Endothelial cell (in vitro differentiated cells): ENCODE data around the gene PSME3IP1. TPM values are rescaled to one million over a fixed set of nuclear protein-coding genes. Genes with fewer than 3 reads are reported as not detected.

Experiments used
- DNase-seq: peaks from one replicate; pipeline ENCODE4 v3.0.0; 2021; ENCODE audit warnings: low spot score
- H3K27ac Mint-ChIP-seq: one replicate; pipeline ENCODE4 v1.8.0; 2021; ENCODE audit warnings: mixed read lengths, inconsistent platforms; ENCODE audit not compliant: unreplicated experiment
- H3K27me3 Mint-ChIP-seq: one replicate; pipeline ENCODE4 v1.8.0; 2021; ENCODE audit warnings: mild to moderate bottlenecking, moderate library complexity, mixed read lengths, inconsistent platforms; ENCODE audit not compliant: unreplicated experiment
- H3K36me3 Mint-ChIP-seq: one replicate; pipeline ENCODE4 v1.8.0; 2021; ENCODE audit warnings: mild to moderate bottlenecking, low read depth, mixed read lengths, inconsistent platforms; ENCODE audit not compliant: unreplicated experiment
- H3K4me1 Mint-ChIP-seq: one replicate; pipeline ENCODE4 v1.8.0; 2021; ENCODE audit warnings: mild to moderate bottlenecking, mixed read lengths, inconsistent platforms; ENCODE audit not compliant: unreplicated experiment
- H3K4me3 Mint-ChIP-seq: one replicate; pipeline ENCODE4 v1.8.0; 2021; ENCODE audit warnings: mild to moderate bottlenecking, mixed read lengths, inconsistent platforms; ENCODE audit not compliant: unreplicated experiment
- H3K9me3 Mint-ChIP-seq: one replicate; pipeline ENCODE4 v1.8.0; 2021; ENCODE audit warnings: mixed read lengths, inconsistent platforms; ENCODE audit not compliant: unreplicated experiment
- total RNA-seq: library from RNA; stranded (reverse); fragmentation: NEBNext Ultra II Directional; extraction: Animal tissue kit (Norgen Biotek cat#: 25700); gene quantifications from one replicate; pipeline ENCODE4 v1.2.1, GENCODE V29; 2021; ENCODE audit not compliant: unreplicated experiment
- TF ChIP-seq, protein P1 (sequence below): fragments of 200-600 bp; sonication (generic); IDR thresholded peaks from one replicate; pipeline ENCODE4 v1.5.0; 2021; ENCODE audit warnings: antibody characterized with exemption; ENCODE audit not compliant: unreplicated experiment

Gene PSME3IP1
- total RNA-seq, 1 donor from 2014 or later, result 84.8 TPM

DNA sequence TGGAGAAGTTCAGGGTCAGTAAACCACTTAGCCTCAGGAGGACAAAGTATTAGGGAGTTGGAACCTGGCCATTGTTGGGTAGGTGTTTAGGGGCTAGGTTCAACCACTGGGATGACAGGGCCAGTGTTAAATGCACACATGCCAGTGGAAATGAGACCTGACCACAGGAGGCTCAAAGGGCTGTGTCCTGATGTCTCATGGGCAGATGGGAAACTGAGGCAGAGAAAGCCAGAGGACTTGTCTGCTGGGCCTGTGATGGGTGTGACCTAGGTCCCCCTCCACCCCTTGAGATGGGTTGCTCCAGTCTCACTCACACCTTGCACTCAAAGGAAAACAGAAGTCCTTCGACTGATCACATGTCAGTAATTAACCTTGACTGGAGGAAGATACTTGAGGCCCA lies 77.4 kb downstream of the PSME3IP1 start:
- H3K36me3 Mint-ChIP-seq, result peaks cover 8% of the 10 kb centered on the region
- no peak overlapping the region for H3K4me3 Mint-ChIP-seq
- no peaks in the 10 kb centered on the region for H3K9me3 Mint-ChIP-seq
- H3K4me1 Mint-ChIP-seq, result peaks cover 13% of the 10 kb centered on the region
- no peak for DNase-seq
- peaks cover 6% of the 10 kb centered on the region for H3K27me3 Mint-ChIP-seq
- H3K27ac Mint-ChIP-seq, result no peak overlapping the region
- TF ChIP-seq, protein P1, sequence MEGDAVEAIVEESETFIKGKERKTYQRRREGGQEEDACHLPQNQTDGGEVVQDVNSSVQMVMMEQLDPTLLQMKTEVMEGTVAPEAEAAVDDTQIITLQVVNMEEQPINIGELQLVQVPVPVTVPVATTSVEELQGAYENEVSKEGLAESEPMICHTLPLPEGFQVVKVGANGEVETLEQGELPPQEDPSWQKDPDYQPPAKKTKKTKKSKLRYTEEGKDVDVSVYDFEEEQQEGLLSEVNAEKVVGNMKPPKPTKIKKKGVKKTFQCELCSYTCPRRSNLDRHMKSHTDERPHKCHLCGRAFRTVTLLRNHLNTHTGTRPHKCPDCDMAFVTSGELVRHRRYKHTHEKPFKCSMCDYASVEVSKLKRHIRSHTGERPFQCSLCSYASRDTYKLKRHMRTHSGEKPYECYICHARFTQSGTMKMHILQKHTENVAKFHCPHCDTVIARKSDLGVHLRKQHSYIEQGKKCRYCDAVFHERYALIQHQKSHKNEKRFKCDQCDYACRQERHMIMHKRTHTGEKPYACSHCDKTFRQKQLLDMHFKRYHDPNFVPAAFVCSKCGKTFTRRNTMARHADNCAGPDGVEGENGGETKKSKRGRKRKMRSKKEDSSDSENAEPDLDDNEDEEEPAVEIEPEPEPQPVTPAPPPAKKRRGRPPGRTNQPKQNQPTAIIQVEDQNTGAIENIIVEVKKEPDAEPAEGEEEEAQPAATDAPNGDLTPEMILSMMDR, result no peak

DNA sequence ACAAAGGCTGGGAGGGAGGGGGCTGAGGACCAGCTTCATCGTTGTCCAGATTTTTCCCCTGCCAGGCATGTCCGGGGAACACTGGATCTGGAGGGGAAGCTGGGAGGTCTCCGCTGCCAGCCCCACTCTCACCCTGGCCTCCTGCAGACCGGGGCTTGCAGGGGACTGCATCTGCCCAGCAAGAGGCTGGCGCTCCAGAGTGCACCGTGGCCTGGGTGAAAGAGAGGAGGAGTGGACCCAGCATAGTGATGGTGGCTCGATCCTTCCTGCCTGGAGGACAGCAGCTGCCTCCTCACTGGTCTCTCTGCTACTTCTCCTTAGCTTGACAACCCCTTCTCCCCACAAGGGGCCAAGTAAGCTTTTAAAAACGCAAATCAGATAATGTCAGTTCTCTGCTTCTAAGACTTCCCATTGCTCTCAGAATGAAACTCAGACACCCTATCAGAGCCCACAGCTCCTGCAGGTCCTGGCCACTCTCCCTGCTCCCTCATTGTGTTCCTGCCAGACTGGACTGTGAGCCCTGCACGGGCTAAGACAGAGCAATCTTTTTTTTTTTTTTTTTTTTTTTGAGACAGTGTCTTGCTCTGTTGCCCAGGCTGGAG lies 78.4 kb downstream of the PSME3IP1 start:
- TF ChIP-seq, protein P1, result no peak
- Mint-ChIP-seq H3K36me3 (peaks cover 8% of the 10 kb centered on the region), H3K9me3 (no peaks in the 10 kb centered on the region), H3K27me3 (peaks cover 11% of the 10 kb centered on the region), H3K27ac (no peak overlapping the region), H3K4me1 (peaks cover 13% of the 10 kb centered on the region), H3K4me3 (no peak overlapping the region)
- DNase-seq, result no peak

DNA sequence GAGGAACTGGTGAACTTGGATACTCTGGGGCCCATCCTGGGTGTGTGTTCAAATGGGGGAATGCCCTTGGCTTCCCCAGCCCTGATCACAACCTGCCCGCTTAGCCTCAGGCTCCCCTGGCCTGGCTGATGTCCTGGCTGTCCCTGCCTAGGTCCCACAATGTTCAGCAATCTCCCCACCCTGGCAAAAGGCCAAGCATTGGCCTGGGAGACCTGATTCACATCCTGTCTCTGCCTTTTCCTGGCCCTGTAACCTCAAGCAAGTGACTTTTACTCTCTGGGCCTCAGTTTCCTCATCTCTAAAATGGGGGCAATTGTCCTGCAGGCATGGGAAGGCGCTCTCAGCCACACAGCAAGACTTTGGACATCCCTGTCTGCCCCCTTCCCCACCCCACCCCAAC lies 79.1 kb downstream of the PSME3IP1 start:
- Mint-ChIP-seq H3K9me3 (no peaks in the 10 kb centered on the region), H3K27me3 (peaks cover 11% of the 10 kb centered on the region), H3K36me3 (peaks cover 8% of the 10 kb centered on the region), H3K4me1 (peaks cover 13% of the 10 kb centered on the region), H3K4me3 (no peak overlapping the region), H3K27ac (peak overlapping the region; percentile 26)
- TF ChIP-seq, protein P1, result no peak
- DNase-seq, result no peak

DNA sequence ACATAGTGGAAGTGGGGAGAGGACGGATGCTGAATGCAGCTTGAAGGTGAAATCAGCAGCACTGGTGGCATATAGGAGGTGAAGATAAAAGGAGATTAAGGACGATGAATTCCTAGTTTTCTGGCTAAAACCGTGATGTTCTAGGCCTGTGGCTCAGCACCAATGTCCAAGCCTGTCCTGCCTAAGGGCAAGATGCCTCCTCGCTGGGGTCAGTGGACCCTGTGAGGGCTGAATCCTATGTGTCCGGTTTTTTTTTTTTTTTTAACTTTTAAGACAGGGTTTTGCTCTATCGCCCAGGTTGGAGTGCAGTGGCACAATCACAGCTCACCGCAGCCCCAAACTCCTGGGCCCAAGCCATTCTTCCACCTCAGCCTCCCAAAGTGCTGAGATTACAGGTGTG lies 80.7 kb downstream of the PSME3IP1 start:
- no peak for DNase-seq
- Mint-ChIP-seq H3K27ac (peak overlapping the region; percentile 34), H3K9me3 (no peaks in the 10 kb centered on the region), H3K4me3 (no peak overlapping the region), H3K27me3 (peaks cover 11% of the 10 kb centered on the region), H3K4me1 (peaks cover 13% of the 10 kb centered on the region), H3K36me3 (peaks cover 16% of the 10 kb centered on the region)
- TF ChIP-seq, protein P1, result no peak

DNA sequence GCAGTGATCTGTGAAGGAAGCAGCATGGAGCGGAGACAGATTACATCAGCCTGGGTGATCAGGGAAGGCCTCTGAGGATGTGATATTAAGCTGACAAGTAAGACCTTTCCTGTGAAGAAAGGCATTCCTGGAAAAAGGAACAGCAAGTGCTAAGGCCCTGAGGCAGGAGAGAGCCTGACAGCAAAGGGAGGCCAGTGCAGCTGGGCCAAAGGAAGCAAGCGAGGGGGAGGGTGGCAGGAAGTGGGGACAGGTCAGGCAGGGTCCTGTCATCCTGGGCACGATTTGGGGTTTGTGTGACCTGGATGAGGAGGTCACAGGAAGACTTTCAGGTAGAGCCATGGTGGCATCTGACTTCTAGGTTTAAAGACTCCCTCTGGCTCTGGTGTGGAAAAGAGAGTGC lies 81.1 kb downstream of the PSME3IP1 start:
- TF ChIP-seq, protein P1, result no peak
- Mint-ChIP-seq H3K27me3 (peaks cover 11% of the 10 kb centered on the region), H3K9me3 (no peaks in the 10 kb centered on the region), H3K4me1 (peaks cover 13% of the 10 kb centered on the region), H3K4me3 (no peak overlapping the region), H3K36me3 (peaks cover 16% of the 10 kb centered on the region), H3K27ac (peak overlapping the region; percentile 34)
- no peak for DNase-seq
